COLO668 (cell line): ENCODE measurements around the gene OR2T35.
"Not testable (repeated sequence)": the region's sequence is repeated elsewhere in the genome, so short reads cannot be mapped to it uniquely, and the experiment has no call there.

Experiments used
- DNase-seq: peaks from one replicate; lab custom pipeline; 2025; ENCODE audit not compliant: unreplicated experiment; lab: John Stamatoyannopoulos, UW

OR2T35 gene, protein sequence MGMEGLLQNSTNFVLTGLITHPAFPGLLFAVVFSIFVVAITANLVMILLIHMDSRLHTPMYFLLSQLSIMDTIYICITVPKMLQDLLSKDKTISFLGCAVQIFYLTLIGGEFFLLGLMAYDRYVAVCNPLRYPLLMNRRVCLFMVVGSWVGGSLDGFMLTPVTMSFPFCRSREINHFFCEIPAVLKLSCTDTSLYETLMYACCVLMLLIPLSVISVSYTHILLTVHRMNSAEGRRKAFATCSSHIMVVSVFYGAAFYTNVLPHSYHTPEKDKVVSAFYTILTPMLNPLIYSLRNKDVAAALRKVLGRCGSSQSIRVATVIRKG

DNA sequence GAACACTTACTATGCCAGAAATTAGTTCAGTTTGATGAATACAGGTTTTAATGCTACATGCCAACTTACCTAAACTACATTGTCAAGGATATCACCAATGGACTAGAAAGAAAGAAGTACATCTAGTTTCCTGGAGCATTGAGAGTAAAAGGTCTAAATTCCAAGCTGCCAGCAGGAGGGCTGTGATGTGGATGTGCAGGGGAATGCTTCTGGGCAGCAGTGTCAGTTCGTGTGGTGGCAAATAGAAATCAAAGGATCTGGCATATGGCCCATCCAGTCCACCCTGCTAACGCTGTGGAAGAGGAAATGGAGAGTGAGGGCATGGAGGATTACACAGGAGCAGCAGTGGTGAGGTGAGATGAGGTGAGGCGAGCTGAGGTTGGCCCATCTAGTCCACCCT is at the start of gene OR2T35:
OR2T35 (minus strand) TSS at position 101 of the 400 bp plus-strand sequence. CDS start 6,020 bp downstream, outside the sequence.
- DNase-seq: not testable (repeated sequence)

DNA sequence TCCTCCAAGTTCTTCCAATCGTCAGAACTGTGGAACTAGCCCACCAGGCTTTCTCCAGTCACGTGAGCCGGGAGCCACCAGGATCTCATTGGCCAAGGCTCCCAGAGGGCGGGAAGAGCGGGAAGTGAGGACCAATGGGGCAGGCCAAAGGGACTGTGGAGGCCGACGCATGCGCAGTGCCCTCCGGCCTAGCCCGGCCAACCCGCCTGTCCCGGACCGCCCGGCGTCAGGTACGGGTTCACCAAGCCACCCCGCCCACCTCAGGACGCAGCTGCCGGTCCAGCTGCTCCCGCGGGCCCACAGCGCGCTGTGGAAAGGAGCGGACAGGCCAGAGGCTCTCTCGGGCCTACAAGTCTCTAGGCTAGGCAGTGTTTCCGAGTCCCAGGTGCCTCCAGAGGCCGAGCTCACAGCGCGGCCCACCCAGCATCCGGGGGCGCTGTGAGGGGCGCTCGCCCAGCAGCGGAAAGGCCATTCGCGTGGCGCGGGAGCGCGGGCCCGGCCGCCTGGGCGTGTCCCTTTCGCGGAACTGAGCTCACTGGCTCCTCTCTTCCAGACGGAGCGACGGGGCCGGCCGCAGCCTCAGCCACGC is 46.6 kb upstream of the OR2T35 start:
- DNase-seq: no peak

DNA sequence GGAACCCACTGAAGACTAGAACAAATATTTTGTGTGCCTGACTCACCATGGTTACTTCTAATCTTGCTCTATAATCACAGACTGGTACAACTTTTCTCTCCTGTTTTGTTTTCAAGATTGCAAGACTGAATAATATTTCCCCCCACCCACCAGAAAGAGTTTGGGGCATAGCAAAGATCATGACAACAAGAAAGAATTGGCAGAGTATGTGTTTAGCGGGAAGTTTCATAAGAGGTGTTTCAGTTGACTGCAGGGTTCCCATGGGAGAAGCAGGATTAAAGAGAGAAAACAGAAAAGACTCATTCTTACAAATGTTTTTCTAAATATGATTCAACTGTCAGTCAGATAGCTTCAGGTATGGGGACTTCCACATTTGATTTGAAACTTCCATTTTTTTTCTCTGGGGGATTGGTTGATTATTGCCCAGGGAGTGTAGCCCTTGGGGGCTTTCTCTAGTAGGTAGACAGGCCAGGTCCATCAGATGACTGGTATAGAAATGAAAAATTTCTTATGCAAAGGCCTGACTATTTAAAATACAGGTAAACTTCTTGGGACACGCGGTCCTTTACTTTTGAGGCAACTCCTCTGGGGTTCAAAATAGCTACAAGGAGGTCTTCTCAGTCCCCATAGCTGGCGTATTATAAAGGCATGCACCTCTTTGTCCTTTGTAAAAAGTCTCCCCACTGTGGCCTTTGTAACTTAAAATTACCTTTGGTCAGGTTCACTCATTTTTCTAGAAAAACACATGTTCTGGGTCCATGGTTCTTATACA is 43.6 kb upstream of the OR2T35 start:
- DNase-seq: no peak

DNA sequence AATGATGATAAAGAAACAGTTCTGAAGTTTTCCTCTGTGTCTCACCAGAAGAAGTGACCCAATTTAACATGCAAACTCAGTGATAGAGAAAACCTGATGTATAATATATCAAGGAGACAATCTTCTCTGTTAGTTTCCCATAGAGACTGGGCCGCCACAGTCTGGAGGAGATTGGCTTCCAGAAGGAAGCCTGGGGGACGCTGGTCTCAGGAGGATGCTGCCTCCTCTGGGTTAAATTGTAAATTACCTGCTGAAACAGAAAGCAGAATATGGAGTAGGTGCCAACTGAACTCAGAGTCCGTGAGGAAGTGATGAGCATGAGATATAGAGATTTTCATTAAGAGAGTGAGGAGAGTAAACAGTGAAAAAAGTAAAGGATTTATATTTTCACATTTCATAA is 41.7 kb upstream of the OR2T35 start:
- peak; percentile 23 for DNase-seq

DNA sequence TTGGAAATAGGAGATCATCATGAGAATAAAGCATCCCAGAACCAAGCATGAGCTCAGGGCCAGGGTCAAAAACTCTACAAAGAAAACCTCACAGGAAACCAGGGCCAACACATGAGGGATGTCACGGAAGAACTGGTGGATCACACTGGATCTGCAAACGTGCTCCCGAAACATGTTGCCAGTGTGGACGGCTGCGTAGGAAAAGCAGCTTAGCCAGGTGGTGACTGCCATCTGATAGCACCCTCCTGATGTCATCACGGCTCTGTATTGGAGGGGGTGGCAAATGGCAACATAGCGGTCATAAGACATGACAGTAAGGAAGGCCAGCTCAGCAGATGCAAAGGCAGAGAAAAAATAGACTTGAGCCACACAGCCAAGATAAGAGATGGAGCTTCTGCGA is 36.6 kb upstream of the OR2T35 start:
- DNase-seq: no peak

DNA sequence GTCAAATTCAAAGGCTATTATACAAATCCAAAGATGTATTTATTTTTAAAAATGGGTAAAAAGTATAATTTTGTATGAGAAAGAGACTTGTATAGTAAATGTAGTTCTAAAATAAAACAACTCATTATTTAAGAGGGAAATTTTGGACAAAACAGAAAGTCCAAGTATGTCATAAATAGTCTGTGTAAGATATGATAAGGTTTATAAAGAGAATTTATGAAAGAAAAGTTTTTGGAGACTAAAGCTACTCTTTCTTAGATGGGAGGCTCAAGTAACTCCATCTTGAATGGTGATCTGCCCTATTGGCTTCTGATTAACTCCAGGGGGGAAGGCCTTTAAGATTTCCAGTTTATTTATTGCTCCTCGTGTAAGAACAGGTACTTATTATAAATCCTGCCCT is 24.9 kb upstream of the OR2T35 start:
- DNase-seq: no peak

DNA sequence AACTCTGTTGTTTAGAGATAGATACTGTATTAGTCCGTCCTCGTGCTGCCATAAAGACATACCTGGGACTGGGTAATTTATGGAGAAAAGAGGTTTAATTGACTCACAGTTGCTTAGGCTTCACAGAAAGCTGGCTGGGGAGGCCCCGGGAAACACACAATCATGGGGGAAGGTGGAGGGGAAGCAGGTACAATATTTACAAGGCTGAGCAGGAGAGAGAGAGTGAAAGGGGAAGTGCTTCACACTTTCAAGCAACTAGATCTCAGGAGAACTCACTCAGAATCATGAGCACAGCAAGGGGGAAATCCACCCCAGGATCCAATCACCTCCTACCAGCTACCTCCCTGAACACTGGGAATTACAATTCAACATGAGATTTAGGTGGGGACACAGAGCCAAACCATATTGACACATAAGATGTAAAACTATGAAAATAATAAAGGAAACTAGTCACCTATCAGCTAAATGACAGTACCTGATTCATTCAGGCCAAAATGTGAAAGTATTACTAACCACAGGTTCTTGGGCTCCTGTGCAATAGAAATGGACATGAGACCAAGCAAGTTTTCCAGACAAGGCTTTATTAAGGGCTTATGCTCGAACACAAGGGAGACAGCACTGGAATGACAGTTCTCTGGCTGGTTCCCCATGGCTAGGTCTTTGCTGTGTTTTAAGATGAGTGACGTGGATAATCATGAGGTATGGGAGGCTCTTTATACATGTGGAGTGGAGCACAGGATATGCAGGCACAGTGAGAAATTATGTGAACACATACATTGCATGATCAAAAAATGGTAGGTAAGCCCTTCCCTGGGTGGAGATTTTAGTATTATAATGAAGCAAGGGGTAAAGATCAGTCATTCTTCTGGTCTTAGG is 18.6 kb upstream of the OR2T35 start:
- DNase-seq: not testable (repeated sequence)

DNA sequence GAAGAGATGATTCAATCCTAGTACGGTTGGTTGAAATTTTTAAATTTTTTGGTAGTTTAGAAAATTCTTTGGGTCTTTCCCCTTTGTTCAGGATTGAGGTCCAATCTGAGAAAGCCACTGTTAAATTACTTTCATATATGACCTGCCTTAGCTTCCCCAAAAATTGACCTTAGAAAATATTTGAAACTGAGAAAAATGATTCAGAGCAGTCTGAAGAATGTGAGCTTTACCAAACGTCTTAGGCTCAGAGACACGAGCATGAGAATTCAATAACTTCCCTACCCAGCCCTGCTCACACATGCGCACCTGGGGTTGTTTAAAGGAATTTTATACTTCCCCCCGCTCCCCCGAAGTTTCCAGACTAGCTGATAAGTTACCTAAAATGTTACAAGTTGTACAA is 11.7 kb upstream of the OR2T35 start:
- DNase-seq: not testable (repeated sequence)

DNA sequence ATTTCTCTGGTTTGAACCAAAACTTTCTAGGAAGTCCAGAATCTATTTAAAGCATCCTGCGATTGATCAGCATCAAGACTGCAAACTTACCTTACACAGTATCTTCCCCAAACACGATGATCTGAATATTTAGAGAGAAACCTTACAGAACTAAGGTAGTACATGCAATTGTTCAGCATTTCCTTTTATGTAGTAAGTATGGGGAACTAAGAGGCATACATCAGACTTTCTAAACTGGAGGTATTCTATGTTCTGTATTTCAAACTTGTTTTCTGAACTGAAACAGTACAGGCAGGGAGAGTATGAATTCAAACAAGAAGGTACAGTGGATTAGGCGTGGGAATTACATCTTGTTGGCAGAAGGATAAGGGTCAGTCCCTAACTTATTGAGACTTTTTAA is 10.3 kb upstream of the OR2T35 start, which contains the start of gene OR2T27:
OR2T27 (minus strand) TSS at position 175 of the 400 bp plus-strand sequence. CDS start 4,644 bp downstream, outside the sequence.
- DNase-seq: not testable (repeated sequence)

DNA sequence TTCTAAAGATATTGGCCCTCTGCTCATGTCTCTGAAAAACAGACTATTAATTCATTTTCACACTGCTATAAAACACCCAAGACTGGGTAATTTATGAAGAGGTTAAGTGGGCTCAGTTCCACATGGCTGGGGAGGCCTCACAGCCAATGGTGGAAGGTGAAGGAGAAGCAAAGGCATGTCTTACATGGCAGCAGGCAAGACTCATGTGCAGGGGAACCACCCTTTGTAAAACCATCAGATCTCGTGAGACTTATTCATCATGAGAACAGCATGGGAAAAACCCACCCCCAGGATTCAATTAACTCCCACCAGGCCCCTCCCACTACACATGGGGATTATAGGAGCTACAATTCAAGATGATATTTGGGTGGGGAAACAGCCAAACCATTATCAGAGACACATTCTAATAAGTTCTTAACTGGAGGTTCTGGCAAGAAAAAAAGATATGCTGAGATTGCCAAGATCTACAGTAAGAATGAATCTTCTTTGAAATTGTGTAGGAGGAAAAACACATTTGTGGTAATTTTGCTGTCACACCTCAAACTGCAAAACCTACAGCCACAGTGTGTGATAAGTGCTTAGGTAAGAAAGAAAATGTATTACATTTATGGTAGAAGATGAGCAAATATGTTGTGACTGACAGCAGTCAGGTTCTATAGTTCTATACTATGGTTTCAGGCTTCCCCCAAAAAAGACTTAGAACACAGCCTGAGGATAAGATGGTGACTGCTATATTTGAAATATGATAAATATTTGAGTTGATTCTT is 3.9 kb upstream of the OR2T35 start:
- not testable (repeated sequence) for DNase-seq

DNA sequence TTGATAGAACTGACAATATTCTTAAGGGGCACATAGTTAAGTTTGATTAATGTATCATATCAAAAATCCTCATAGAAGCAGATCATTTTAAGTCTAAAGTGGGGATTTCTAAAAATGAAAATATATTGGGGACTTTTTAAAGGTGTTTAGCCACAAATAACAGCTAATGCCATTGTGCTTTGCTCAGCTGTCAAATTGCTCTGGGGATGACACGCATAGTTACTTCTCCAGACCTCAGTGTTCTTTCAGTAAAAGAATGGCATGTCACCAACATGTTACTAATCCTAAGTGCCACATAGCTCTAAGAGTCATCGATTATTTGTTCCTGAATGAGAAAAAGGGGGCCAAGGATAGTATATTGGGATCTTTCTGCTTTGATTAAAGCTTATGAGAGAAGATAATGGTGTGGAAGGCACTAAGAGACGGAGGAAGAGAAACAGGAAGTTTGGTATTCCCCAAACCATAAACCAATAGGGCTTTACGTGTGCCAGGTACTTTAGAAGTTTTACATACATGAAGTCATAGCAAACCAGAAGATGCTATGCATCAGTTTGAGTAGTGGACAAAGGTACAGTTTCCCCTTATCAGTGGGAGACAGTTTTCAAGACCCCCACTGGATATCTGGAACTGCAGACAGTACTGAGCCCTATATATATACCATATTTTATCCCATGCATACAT is 2.0 kb downstream of the OR2T35 start:
- DNase-seq: not testable (repeated sequence)

DNA sequence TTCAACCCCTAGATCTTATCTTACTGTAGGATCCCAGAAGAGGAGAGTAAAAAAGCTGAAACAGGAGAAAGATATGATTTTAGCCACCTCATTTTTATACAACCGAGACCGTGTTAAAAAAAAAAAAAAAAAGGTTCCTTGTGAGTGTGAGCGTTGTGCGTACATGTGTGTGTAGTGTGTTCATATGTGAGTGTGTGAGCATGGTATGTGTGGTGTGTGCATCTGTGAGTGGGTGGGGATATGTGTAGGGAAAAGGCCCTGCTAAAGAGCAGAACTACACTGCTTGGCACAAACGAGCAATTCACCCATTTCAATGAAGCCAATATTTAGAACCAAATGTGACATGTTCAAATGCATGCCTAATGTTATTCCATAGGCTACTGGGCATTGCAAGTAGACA is 3.5 kb downstream of the OR2T35 start:
- not testable (repeated sequence) for DNase-seq

DNA sequence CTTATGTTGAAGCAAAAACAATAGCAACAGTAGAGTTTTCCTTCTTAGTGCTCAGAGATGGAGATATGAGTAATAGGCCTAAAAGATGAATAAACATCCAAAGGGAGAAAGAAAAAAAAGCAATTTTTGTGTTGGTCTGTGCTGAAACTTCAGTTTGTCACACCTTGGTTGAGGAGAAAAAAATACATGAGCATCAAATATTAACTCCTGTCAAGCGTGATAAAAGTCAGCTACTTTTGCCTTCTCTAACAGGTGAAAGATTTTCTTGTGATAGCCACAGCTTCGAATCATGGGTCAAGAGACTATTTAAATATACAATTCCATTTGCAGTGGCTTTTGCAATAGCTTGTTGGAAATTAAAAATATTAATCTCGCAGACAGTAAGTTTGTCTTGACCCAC is 4.2 kb downstream of the OR2T35 start:
- DNase-seq: not testable (repeated sequence)

DNA sequence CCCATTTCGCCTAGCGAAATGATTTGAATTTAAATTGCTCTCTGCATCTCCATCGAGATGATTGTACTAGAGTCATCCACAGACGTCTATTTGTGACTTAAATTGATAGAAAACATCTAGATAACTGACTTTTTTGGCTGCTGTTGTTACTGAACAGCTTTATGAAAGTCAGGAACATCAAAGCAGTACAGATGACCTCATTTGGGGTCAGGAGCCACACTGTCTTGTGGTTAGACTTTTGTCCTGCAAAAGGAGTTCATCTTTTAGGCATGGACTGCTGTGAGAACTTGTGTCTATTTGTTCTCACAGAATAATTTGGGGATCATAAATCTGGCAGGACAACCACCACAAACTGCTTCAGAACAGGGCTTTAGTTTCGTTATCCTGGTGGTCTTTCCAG is 5.4 kb downstream of the OR2T35 start:
- not testable (repeated sequence) for DNase-seq

DNA sequence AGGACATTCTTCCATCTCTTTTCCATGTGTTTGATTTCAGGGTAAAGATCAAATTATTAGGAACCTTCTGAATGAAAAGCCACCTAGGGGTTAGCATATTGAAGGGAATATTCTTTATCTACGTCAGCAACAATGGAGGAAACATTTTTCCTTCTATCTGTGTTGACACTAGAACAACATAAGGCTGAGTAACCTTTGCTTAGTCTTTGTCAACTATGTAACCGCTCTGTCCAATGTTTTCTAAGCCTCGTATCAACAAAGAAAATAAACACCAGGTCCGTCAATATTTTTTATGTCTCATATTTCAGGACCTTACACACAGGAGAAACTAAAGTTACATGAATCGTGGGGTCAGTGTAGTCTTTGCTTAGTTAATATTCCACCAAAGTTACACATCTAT is 8.5 kb downstream of the OR2T35 start:
- DNase-seq: not testable (repeated sequence)

DNA sequence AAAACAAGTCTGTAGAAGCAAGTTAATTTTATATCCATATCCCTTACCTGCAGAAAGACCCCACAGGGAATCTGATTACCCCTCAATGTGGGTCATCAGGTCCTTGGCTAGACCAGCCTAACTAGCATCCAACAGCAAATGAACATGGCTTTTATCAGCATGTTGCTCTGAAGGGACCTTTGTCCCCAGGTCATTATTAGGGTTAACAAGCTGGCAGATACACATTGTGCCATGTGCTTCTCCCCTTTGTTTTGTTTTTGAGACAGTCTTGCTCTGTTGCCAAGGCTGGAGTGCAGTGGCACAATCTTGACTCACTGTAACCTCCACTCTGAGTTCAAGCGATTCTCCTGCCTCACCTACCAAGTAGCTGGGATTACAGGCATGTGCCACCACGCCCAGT is 10.1 kb downstream of the OR2T35 start, which contains the start of gene OR2T11:
OR2T11 (minus strand) TSS at position 101 of the 400 bp plus-strand sequence. CDS start 7,963 bp downstream, outside the sequence.
- DNase-seq: not testable (repeated sequence)

DNA sequence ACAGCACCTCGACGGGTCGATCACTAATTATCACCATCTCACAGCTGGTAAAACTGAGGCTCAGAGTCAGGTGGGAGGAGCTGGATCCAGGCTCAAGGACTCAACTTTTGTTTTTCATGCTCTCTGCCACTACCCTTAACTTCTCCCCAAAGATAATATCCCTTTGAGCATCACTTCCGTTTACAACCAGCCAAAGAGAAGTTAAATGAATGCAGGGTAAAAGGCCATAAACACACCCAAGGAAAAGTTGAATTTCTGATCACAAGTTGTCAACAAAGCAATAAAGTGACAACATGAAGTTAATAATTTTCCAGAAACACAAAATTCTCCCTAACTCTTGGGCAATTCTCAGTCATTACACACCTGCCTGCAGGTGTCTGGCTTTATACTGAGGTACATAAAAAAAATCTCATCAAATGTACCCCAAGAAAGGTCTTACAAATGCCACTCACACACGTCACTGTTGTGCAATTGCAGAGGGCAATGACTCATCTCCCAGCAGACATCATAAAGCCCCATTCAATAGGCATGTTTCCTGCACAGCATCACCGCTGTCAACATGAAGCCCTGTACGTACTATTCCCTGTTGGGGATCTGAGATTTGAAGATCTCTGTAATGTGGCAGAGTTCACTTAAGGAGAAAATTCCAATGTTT is 13.6 kb downstream of the OR2T35 start:
- DNase-seq: peak; percentile 25

DNA sequence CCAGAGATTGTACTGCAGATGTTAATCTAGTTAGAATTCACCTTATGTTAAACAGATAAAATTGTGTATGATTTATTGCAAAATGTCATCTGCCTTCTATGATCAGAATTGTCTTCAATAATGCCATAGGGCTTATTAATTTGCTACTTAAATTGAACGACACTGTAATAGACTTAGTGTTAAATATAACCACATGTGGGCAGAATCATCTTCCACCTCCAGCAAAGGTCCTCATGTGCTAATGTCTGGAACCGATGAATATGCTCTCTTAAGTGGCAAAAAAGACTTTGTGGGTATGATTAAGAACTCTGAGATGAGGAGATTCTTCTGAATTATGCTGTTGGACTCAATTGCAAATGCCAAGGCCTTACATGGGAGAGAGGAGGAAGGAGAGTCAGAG is 14.5 kb downstream of the OR2T35 start:
- DNase-seq: no peak
